Activated CD8-positive, alpha-beta memory T cell treated with anti-CD3 and anti-CD28 coated beads, Interleukin-2, amount 50 U/mL, for 24 hours (primary cell): ENCODE data around the gene BTBD6.
"Not testable (repeated sequence)": the region's sequence is repeated elsewhere in the genome, so short reads cannot be mapped to it uniquely, and the experiment has no call there.

Experiments used
- DNase-seq: peaks from one replicate; pipeline ENCODE4 v3.0.0-alpha.2; 2020; ENCODE audit errors: extremely low read depth

The BTBD6 gene

GRCh38 chr14:105269405-105269804 lies 21.1 kb downstream of the BTBD6 start:
- DNase-seq, result no peak

GRCh38 chr14:105271224-105271890 lies 23.0 kb downstream of the BTBD6 start:
- DNase-seq, result no peak

- no peak for DNase-seq
Observed at GRCh38 chr14:105272623-105273022, 24.3 kb downstream of the BTBD6 start.

GRCh38 chr14:105273062-105273461 lies 24.7 kb downstream of the BTBD6 start:
- no peak for DNase-seq

DNA sequence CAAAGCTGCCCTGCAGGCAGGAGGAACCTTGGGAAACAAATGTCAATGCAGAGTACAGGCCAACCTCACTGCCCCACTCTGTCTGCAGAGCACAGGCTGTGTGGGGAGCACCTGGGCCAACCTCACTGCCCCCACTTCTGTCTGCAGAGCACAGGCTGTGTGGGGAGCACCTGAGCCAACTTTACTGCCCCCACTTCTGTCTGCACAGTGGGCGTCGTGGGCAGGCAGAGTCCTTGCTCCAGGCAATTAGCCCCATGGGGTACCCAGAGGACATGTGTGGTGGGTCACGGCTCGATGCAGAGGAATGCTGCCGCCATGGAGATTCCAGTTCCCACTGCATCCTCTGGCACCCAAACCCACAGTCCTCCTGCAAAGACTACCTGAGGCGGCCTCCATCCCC lies 26.3 kb downstream of the BTBD6 start:
- DNase-seq, result no peak

- no peak for DNase-seq
Observed at GRCh38 chr14:105275267-105275946, 27.1 kb downstream of the BTBD6 start.

DNA sequence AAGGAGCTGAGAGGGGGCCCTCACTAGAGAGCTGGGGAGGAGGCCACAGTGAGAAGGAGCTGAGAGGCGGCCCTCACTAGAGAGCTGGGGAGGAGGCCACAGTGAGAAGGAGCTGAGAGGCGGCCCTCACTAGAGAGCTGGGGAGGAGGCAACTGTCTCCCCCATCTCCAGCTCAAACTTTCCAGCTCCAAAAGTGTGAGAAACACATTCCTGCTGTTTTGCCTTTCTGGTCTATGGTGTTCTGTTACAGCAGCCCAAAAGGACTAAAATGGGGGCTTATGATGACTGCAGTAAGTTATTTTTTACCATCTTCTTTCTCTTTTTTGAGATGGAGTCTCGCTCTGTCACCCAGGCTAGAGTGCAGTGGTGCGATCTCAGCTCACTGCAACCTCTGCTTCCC lies 29.1 kb downstream of the BTBD6 start:
- DNase-seq, result not testable (repeated sequence)

DNA sequence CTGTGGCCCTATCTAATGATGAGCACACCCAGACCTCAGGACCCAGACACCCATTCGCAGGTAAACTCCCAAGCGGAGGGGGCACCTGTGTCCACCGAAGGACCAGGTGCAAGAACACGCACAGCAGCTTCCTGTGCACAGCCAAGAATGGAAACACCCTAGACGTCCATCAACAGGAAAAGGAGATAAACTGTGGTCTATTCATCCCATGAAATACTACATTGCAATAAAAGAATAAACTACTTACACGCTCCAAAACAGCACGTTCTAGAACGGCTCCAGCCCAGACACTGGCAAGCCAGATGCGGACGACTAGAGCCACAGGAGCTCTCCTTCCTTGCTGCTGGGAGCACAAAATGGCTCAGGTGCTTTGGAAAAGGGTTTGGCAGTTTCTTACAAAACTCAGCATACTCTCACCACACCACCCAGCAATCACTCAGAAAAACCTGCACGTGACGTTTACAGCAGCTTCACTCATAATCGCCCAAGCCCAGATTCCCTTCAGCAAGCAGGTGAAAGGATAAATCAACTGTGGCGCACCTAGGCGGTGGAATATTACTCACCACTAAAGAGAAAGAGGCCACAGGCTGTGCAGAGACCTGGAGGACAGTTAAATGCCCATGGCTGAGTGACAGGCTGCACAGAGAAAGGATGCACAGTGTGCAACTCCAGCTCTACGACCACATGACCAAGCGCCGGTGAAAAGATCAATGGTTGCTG lies 31.5 kb downstream of the BTBD6 start:
- no peak for DNase-seq

DNA sequence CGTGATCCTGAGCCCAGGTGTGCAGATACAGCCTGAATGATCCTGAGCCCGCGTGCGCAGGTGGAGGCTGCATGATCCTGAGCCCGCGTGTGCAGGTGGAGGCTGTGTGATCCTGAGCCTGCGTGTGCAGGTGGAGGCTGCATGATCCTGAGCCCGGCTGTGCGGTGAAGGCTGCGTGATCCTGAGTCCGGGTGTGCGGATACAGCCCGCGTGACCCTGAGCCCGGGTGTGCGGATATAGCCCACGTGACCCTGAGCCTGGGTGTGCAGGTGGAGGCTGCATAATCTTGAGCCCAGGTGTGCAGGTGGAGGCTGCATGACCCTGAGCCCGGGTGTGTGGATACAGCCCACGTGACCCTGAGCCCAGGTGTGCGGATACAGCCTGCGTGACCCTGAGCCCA lies 32.2 kb downstream of the BTBD6 start:
- no peak for DNase-seq

GRCh38 chr14:105281371-105282097 lies 33.2 kb downstream of the BTBD6 start:
- no peak for DNase-seq

DNA sequence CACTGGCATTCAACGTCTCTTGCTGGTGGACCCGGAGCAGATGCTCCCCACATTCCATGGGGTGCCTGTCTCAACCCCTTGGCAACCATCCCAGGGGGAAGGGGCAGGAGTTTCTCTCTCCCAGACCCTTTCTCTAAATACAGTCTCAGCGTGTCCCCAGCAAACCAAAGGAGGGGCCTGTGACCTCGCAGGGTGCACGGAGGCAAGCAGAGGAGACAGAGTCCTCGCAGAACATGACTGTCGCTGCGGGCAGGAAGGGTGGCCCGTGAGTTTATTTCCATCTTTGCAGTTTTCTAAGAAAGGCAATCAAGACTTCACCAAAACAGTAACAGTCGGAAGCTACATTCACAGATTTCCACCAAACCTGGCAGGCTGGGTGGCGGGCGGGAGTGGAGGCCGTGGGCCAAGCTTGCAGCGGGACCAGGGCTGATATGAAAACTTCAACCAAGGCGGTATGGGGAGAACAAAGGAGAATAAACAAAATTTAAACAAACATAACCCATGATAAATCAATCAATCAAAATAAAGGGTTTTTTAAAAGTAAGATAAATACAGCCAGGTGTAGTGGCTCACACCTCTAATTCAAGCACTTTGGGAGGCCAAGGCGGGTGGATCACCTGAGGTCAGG lies 33.9 kb downstream of the BTBD6 start:
- no peak for DNase-seq

- DNase-seq, result no peak
Observed at GRCh38 chr14:105283028-105283427, 34.7 kb downstream of the BTBD6 start.

DNA sequence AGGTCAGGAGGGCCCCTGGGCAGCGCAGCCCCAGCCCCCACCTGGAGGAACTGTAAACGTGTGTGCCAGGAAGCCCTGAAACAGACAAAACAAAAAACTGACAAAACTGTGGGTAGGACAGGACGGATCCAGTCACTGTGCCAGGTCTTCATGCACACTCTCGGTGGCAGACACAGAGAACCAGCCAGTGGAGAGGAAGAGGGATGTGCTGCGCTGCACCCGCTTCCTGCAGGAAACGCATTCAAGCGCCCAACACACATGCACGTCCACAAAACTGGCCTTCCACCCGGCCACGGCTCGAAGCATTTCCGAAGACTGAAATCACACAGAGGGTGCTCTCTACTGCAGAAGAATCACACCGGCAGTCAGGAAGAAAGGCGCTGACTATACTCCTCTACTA lies 35.6 kb downstream of the BTBD6 start:
- no peak for DNase-seq

DNA sequence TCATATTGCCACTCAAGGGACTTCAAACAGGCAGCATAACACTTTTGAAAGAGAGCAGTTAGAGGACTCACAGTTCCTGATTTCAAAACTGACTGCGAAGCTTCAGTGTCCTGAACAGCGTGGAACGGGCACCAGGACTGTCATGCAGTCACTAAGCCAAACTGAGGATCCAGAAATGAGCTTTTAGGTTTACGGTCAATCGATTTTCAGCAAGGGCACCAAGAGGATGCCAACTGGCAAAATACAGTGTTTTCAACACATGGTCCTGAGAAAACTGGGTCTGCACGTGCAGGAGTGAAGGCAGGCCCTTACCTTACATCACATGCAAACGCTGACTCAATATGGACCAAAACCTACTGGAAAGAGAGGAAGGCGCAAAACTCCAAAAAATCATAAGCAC lies 36.8 kb downstream of the BTBD6 start:
- no peak for DNase-seq

GRCh38 chr14:105286759-105287144 lies 38.4 kb downstream of the BTBD6 start:
- no peak for DNase-seq

DNA sequence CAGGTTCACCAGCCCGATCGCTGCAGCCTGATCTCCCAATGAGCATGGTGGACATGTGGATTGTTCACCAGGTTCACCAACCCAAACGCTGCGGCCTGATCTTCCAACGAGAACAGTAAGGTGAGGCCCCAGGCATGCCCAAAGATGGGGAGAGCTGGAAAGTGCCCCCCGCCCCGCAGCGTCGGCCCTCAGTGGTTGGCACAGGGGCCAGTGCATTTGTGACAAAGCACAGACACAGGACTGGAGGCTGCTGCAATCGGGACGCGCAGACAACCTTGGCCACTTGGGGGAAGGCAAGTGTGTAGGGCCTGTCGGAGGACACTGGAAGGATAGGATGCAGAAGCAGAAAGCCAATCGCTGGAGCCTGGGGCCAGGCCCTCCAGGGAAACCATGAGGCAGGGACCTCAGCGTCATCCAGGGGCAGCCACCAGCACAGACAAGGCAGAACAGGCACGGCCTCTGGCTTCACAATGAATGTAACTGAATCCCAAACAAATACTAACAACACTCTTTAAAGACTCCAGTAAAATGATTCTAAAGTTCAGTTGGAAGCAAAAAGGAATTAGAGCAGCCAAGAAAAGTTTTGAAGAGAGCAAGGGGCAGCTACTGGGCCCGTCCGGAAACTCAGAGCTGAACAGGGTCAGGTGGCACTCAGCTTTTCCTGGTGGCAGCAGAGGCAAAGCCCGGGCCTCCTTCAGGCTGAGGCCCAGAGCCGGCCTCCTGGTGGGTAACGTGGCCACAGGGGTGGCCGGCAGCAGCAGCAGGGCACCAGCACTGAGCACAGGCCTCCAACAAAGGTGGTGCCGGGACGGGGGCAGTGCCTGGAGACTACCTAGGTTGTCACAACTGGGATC lies 39.1 kb downstream of the BTBD6 start:
- DNase-seq, result no peak

GRCh38 chr14:105288936-105289335 lies 40.6 kb downstream of the BTBD6 start:
- DNase-seq, result not testable (repeated sequence)

- DNase-seq, result no peak
Observed at GRCh38 chr14:105290621-105291346, 42.5 kb downstream of the BTBD6 start.

- DNase-seq, result no peak
Observed at GRCh38 chr14:105292826-105293711, 44.7 kb downstream of the BTBD6 start.
